Activated naive CD8-positive, alpha-beta T cell treated with anti-CD3 and anti-CD28 coated beads, Interleukin-2, amount 10 ng/mL, durations not matched to agents 7 days and 5 days (primary cell): ENCODE data around the gene LAD1. TPM values are rescaled to one million over a fixed set of nuclear protein-coding genes. Genes with fewer than 3 reads are reported as not detected.

Experiments used
- ATAC-seq: fragments of 150-1000 bp; cut with Tn5 transposase; one replicate; pipeline ENCODE4 v1.10.0; 2021; ENCODE audit warnings: low read depth, moderate library complexity
- POLR2A ChIA-PET: fragments of 350-600 bp; sonication (Branson Sonifier 250); formaldehyde crosslinking; loops from one replicate; lab custom pipeline; 2021; ENCODE audit warnings: antibody characterized with exemption; lab: Charles Lee
- DNase-seq: peaks from one replicate; pipeline ENCODE4 v3.0.0; 2021
- H3K27ac Mint-ChIP-seq: one replicate; pipeline ENCODE4 v1.8.0; 2022; ENCODE audit warnings: mild to moderate bottlenecking, mixed read lengths
- H3K27me3 Mint-ChIP-seq: one replicate; pipeline ENCODE4 v1.8.0; 2022; ENCODE audit warnings: mild to moderate bottlenecking, moderate library complexity, mixed read lengths
- H3K36me3 Mint-ChIP-seq: one replicate; pipeline ENCODE4 v1.8.0; 2021; ENCODE audit warnings: mild to moderate bottlenecking, mixed read lengths
- H3K4me1 Mint-ChIP-seq: one replicate; pipeline ENCODE4 v1.8.0; 2021; ENCODE audit warnings: mixed read lengths
- H3K4me3 Mint-ChIP-seq: one replicate; pipeline ENCODE4 v1.8.0; 2022; ENCODE audit warnings: mild to moderate bottlenecking, moderate library complexity, mixed read lengths
- H3K9me3 Mint-ChIP-seq: one replicate; pipeline ENCODE4 v1.8.0; 2021; ENCODE audit warnings: mixed read lengths
- total RNA-seq, 2 experiments: library from RNA; stranded (reverse); gene quantifications; one replicate each; pipeline ENCODE4 v1.2.3, GENCODE V29; 2021

LAD1 gene
- total RNA-seq, 2 experiments from 2014 or later, result not detected

GRCh38 chr1:201360901-201361651, 38.0 kb downstream of the LAD1 start:
- POLR2A ChIA-PET, result no interaction called here
- no peaks in the 10 kb centered on the region for H3K9me3 Mint-ChIP-seq
- ATAC-seq, result no peak
- H3K36me3 Mint-ChIP-seq, result no peaks in the 10 kb centered on the region
- H3K27me3 Mint-ChIP-seq, result peaks cover 2% of the 10 kb centered on the region
- no peak overlapping the region for H3K4me3 Mint-ChIP-seq
- H3K4me1 Mint-ChIP-seq, result no peaks in the 10 kb centered on the region
- no peak overlapping the region for H3K27ac Mint-ChIP-seq
- no peak for DNase-seq

DNA sequence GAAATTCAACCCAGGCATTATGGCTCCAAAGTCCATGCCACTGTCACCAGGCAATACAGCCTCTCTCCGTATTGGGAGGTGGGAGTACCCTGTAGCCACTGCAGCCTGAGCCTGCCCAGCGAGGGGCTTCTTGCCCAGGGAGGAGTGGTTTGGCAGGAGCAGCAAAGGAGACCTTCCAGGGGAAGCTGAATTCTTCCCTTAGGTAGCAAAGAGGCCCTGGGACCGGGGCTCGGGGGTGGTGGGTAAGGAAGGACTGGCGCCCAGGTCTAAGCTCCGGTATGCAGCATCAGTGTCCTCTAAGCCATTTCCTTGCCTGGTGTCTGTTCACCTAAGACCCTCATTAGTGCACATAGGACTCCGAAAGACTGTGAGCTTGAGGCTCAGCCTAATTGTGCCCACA, 38.6 kb downstream of the LAD1 start:
- no peak for ATAC-seq
- POLR2A ChIA-PET, result no interaction called here
- DNase-seq, result no peak
- no peaks in the 10 kb centered on the region for H3K36me3 Mint-ChIP-seq
- peaks cover 2% of the 10 kb centered on the region for H3K27me3 Mint-ChIP-seq
- H3K9me3 Mint-ChIP-seq, result no peaks in the 10 kb centered on the region
- H3K4me1 Mint-ChIP-seq, result no peaks in the 10 kb centered on the region
- no peak overlapping the region for H3K27ac Mint-ChIP-seq
- H3K4me3 Mint-ChIP-seq, result no peak overlapping the region

- no peaks in the 10 kb centered on the region for H3K36me3 Mint-ChIP-seq
- no peak overlapping the region for H3K27ac Mint-ChIP-seq
- H3K4me3 Mint-ChIP-seq, result no peak overlapping the region
- DNase-seq, result no peak
- H3K4me1 Mint-ChIP-seq, result no peaks in the 10 kb centered on the region
- POLR2A ChIA-PET, result no interaction called here
- ATAC-seq, result no peak
- H3K27me3 Mint-ChIP-seq, result peaks cover 2% of the 10 kb centered on the region
- no peaks in the 10 kb centered on the region for H3K9me3 Mint-ChIP-seq
Measured at GRCh38 chr1:201359873-201360210, 39.3 kb downstream of the LAD1 start.

DNA sequence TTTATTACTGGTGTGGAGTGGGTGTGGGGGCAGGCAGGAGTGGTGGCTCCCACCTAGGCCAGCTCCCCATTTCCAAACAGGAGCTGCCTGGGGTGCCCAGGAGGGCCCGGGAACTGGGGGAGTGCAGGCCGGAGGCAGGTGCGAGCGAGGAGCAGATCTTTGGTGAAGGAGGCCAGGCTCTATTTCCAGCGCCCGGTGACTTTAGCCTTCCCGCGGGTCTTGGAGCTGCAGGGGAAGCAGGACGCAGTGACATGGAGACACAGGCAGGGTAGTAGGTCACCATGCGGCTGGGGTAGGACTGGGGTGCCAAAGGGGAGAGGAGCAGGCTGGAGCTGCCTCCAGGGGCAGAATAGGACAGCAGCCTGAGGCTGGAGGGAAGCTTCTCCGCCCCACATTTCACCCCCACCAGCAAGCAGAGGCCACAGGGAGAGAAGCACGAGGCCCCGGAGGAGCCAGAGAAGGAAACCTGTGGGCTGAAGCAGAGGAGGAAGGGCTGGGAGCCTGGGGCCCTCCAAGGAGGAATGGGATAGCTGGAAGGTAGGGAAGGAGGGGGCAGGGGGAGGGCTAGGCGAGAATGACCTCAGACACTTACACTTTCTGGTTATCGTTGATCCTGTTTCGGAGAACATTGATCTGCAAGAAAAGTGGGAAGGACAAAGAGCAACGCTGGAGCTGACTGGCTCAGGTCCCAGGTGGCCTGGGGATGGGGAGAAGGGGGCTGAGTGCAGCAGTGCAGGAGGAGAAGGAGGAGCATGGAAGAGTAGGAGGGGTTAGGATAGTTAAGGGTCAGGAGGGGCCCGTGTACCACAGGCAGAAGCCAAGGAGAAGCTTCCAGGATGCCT, 39.9 kb downstream of the LAD1 start:
- Mint-ChIP-seq H3K27ac (no peak overlapping the region), H3K36me3 (no peaks in the 10 kb centered on the region), H3K27me3 (peaks cover 2% of the 10 kb centered on the region), H3K9me3 (no peaks in the 10 kb centered on the region), H3K4me1 (no peaks in the 10 kb centered on the region), H3K4me3 (no peak overlapping the region)
- POLR2A ChIA-PET, result no interaction called here
- DNase-seq, result no peak
- no peak for ATAC-seq

GRCh38 chr1:201358596-201358995, 40.5 kb downstream of the LAD1 start:
- Mint-ChIP-seq H3K9me3 (no peaks in the 10 kb centered on the region), H3K4me1 (no peaks in the 10 kb centered on the region)
- POLR2A ChIA-PET, result no interaction called here

GRCh38 chr1:201357636-201358348, 41.3 kb downstream of the LAD1 start:
- Mint-ChIP-seq H3K4me1 (no peaks in the 10 kb centered on the region), H3K36me3 (no peaks in the 10 kb centered on the region), H3K27me3 (peaks cover 2% of the 10 kb centered on the region), H3K4me3 (no peak overlapping the region), H3K27ac (no peak overlapping the region), H3K9me3 (no peaks in the 10 kb centered on the region)
- POLR2A ChIA-PET, result interaction anchor here (0.7 kb wide), 1 partner anchor 592 kb away, joined by 3 read pairs; no protein-coding TSS in a partner anchor
- DNase-seq (no peak), ATAC-seq (no peak)

More at GRCh38 chr1:201358596-201358995, 40.5 kb downstream of the LAD1 start:
- DNase-seq, result no peak
- Mint-ChIP-seq H3K27ac (no peak overlapping the region), H3K27me3 (peaks cover 2% of the 10 kb centered on the region), H3K4me3 (no peak overlapping the region), H3K36me3 (no peaks in the 10 kb centered on the region)
- no peak for ATAC-seq

GRCh38 chr1:201357211-201357610, 41.9 kb downstream of the LAD1 start:
- Mint-ChIP-seq H3K4me3 (no peak overlapping the region), H3K4me1 (no peaks in the 10 kb centered on the region), H3K27ac (no peak overlapping the region), H3K9me3 (no peaks in the 10 kb centered on the region), H3K27me3 (peaks cover under 1% of the 10 kb centered on the region), H3K36me3 (no peaks in the 10 kb centered on the region)
- POLR2A ChIA-PET, result no interaction called here
- DNase-seq (no peak), ATAC-seq (no peak)

GRCh38 chr1:201356701-201357100, 42.4 kb downstream of the LAD1 start:
- POLR2A ChIA-PET, result no interaction called here

GRCh38 chr1:201356236-201356635, 42.9 kb downstream of the LAD1 start:
- POLR2A ChIA-PET, result no interaction called here
- DNase-seq (no peak), ATAC-seq (no peak)
- Mint-ChIP-seq H3K27ac (no peak overlapping the region), H3K9me3 (no peaks in the 10 kb centered on the region), H3K36me3 (no peaks in the 10 kb centered on the region), H3K4me3 (no peak overlapping the region), H3K4me1 (no peaks in the 10 kb centered on the region), H3K27me3 (no peaks in the 10 kb centered on the region)

More at GRCh38 chr1:201356701-201357100, 42.4 kb downstream of the LAD1 start:
- H3K27ac Mint-ChIP-seq, result no peak overlapping the region
- H3K36me3 Mint-ChIP-seq, result no peaks in the 10 kb centered on the region
- H3K27me3 Mint-ChIP-seq, result no peaks in the 10 kb centered on the region
- no peak for DNase-seq
- no peaks in the 10 kb centered on the region for H3K4me1 Mint-ChIP-seq
- no peaks in the 10 kb centered on the region for H3K9me3 Mint-ChIP-seq
- no peak overlapping the region for H3K4me3 Mint-ChIP-seq
- ATAC-seq, result no peak

GRCh38 chr1:201355471-201355870, 43.7 kb downstream of the LAD1 start:
- no peak overlapping the region for H3K4me3 Mint-ChIP-seq
- POLR2A ChIA-PET, result no interaction called here

DNA sequence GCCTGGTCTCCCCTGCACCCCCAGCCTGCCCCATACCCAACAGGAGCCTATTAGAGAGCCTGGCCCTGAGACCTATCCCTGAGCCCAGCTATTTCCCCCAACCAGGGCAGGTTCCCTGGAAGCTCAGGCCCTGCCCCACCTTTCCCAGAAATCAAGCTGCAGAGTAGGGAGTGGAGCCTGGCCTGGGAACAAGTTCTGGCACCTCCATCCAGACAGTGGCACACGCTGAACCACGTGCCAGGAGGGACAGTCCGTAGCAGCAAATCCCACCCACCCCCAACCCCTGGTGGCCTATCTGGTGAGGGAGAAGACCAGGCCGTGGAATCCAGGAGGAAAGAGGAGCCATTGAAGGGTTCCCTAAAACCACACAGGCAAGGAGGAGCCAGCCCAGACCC, 44.2 kb downstream of the LAD1 start:
- Mint-ChIP-seq H3K4me3 (no peak overlapping the region), H3K9me3 (no peaks in the 10 kb centered on the region), H3K27ac (no peak overlapping the region), H3K36me3 (no peaks in the 10 kb centered on the region), H3K4me1 (no peaks in the 10 kb centered on the region), H3K27me3 (no peaks in the 10 kb centered on the region)
- DNase-seq (no peak), ATAC-seq (no peak)
- POLR2A ChIA-PET, result no interaction called here

More at GRCh38 chr1:201355471-201355870, 43.7 kb downstream of the LAD1 start:
- no peak overlapping the region for H3K27ac Mint-ChIP-seq
- no peak for DNase-seq
- H3K4me1 Mint-ChIP-seq, result no peaks in the 10 kb centered on the region
- H3K9me3 Mint-ChIP-seq, result no peaks in the 10 kb centered on the region
- ATAC-seq, result no peak
- H3K36me3 Mint-ChIP-seq, result no peaks in the 10 kb centered on the region
- H3K27me3 Mint-ChIP-seq, result no peaks in the 10 kb centered on the region

GRCh38 chr1:201354151-201354900, 44.8 kb downstream of the LAD1 start:
- H3K4me1 Mint-ChIP-seq, result no peaks in the 10 kb centered on the region
- H3K36me3 Mint-ChIP-seq, result no peaks in the 10 kb centered on the region
- no peak overlapping the region for H3K27ac Mint-ChIP-seq
- H3K27me3 Mint-ChIP-seq, result peaks cover 2% of the 10 kb centered on the region
- H3K4me3 Mint-ChIP-seq, result no peak overlapping the region
- POLR2A ChIA-PET, result no interaction called here
- no peaks in the 10 kb centered on the region for H3K9me3 Mint-ChIP-seq
- DNase-seq, result no peak
- ATAC-seq, result no peak
